ENCODE measurements around the gene CACFD1.

CACFD1 gene

GRCh38 chr9:133429214-133429613 lies 30.6 kb upstream of the CACFD1 start:
- Histone ChIP-seq H3K9me3 (ENCODE audit: control insufficient read depth, insufficient read depth, low read length) (no peaks in the 10 kb centered on the region), H3K4me2 (ENCODE audit: low read length) (no peak overlapping the region), H3K27me3 (ENCODE audit: control insufficient read depth, low read length) (peaks cover 25% of the 10 kb centered on the region), H3K27ac (ENCODE audit: low read depth, low read length) (no peak overlapping the region), H4K20me1 (ENCODE audit: control insufficient read depth, insufficient read depth, low read depth, low read length) (no peaks in the 10 kb centered on the region), H3K36me3 (ENCODE audit: control insufficient read depth, low read length) (no peaks in the 10 kb centered on the region), H3K79me2 (ENCODE audit: control insufficient read depth, low read length) (no peaks in the 10 kb centered on the region), H3K4me3 (ENCODE audit: low read length) (no peak overlapping the region), H3K9me2 (replicated peaks; ENCODE audit: control insufficient read depth, low read length) (no peaks in the 10 kb centered on the region), H3K4me1 (ENCODE audit: control insufficient read depth, low read length) (no peaks in the 10 kb centered on the region), H3F3A (ENCODE audit: control insufficient read depth, insufficient read depth) (no peaks in the 10 kb centered on the region)
- TF ChIP-seq, protein P1, sequence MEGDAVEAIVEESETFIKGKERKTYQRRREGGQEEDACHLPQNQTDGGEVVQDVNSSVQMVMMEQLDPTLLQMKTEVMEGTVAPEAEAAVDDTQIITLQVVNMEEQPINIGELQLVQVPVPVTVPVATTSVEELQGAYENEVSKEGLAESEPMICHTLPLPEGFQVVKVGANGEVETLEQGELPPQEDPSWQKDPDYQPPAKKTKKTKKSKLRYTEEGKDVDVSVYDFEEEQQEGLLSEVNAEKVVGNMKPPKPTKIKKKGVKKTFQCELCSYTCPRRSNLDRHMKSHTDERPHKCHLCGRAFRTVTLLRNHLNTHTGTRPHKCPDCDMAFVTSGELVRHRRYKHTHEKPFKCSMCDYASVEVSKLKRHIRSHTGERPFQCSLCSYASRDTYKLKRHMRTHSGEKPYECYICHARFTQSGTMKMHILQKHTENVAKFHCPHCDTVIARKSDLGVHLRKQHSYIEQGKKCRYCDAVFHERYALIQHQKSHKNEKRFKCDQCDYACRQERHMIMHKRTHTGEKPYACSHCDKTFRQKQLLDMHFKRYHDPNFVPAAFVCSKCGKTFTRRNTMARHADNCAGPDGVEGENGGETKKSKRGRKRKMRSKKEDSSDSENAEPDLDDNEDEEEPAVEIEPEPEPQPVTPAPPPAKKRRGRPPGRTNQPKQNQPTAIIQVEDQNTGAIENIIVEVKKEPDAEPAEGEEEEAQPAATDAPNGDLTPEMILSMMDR (IDR thresholded peaks at IDR 0.05; ENCODE audit: low read depth, low read length, poor library complexity, severe bottlenecking), result no peak
- no peak for TF ChIP-seq EZH2phosphoT487 (IDR thresholded peaks at IDR 0.05; ENCODE audit: borderline replicate concordance, low read length)

- no peaks in the 10 kb centered on the region for H3K79me2 ChIP-seq (ENCODE audit: control insufficient read depth, low read length)
- TF ChIP-seq, protein P1 (IDR thresholded peaks at IDR 0.05; ENCODE audit: low read depth, low read length, poor library complexity, severe bottlenecking), result no peak
- no peak for TF ChIP-seq EZH2phosphoT487 (IDR thresholded peaks at IDR 0.05; ENCODE audit: borderline replicate concordance, low read length)
- no peaks in the 10 kb centered on the region for H3K9me3 ChIP-seq (ENCODE audit: control insufficient read depth, insufficient read depth, low read length)
- no peak overlapping the region for H3K4me2 ChIP-seq (ENCODE audit: low read length)
- H3K9me2 ChIP-seq (replicated peaks; ENCODE audit: control insufficient read depth, low read length), result no peaks in the 10 kb centered on the region
- H3K27ac ChIP-seq (ENCODE audit: low read depth, low read length), result no peak overlapping the region
- no peaks in the 10 kb centered on the region for H4K20me1 ChIP-seq (ENCODE audit: control insufficient read depth, insufficient read depth, low read depth, low read length)
- H3K4me1 ChIP-seq (ENCODE audit: control insufficient read depth, low read length), result no peaks in the 10 kb centered on the region
- H3F3A ChIP-seq (ENCODE audit: control insufficient read depth, insufficient read depth), result no peaks in the 10 kb centered on the region
- H3K4me3 ChIP-seq (ENCODE audit: low read length), result no peak overlapping the region
- peaks cover 25% of the 10 kb centered on the region for H3K27me3 ChIP-seq (ENCODE audit: control insufficient read depth, low read length)
- H3K36me3 ChIP-seq (ENCODE audit: control insufficient read depth, low read length), result no peaks in the 10 kb centered on the region
Measured at GRCh38 chr9:133429641-133430161, 30.1 kb upstream of the CACFD1 start.

DNA sequence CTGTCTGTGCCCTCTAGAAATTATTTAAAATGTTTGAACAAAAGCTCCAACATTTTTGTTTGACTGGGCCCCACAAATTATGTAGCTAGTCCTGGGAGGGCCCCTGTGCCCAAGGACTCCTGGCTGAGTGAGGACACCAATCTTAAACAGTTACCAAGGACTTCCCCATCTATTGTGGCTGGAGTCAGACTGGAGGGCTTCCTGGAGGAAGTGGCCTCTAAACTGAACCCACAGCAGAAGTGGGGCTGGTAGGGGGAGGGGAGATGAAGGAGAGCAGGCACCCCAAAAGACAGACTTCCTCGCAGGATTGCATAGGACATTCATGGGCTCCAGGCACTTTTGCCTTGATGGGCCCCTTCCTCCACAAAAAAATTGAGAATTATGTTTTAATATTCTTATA lies 29.5 kb upstream of the CACFD1 start:
- H3K4me3 ChIP-seq (ENCODE audit: low read length), result no peak overlapping the region
- no peaks in the 10 kb centered on the region for H4K20me1 ChIP-seq (ENCODE audit: control insufficient read depth, insufficient read depth, low read depth, low read length)
- no peak overlapping the region for H3K27ac ChIP-seq (ENCODE audit: low read depth, low read length)
- H3K36me3 ChIP-seq (ENCODE audit: control insufficient read depth, low read length), result no peaks in the 10 kb centered on the region
- no peak overlapping the region for H3K4me2 ChIP-seq (ENCODE audit: low read length)
- peaks cover 25% of the 10 kb centered on the region for H3K27me3 ChIP-seq (ENCODE audit: control insufficient read depth, low read length)
- no peaks in the 10 kb centered on the region for H3K79me2 ChIP-seq (ENCODE audit: control insufficient read depth, low read length)
- no peaks in the 10 kb centered on the region for H3F3A ChIP-seq (ENCODE audit: control insufficient read depth, insufficient read depth)
- no peaks in the 10 kb centered on the region for H3K4me1 ChIP-seq (ENCODE audit: control insufficient read depth, low read length)
- no peaks in the 10 kb centered on the region for H3K9me2 ChIP-seq (replicated peaks; ENCODE audit: control insufficient read depth, low read length)
- no peaks in the 10 kb centered on the region for H3K9me3 ChIP-seq (ENCODE audit: control insufficient read depth, insufficient read depth, low read length)
- TF ChIP-seq EZH2phosphoT487 (IDR thresholded peaks at IDR 0.05; ENCODE audit: borderline replicate concordance, low read length), result no peak
- TF ChIP-seq, protein P1 (IDR thresholded peaks at IDR 0.05; ENCODE audit: low read depth, low read length, poor library complexity, severe bottlenecking), result no peak

Data from DOHH2 (cell line).